Endothelial cell of umbilical vein (primary cell): Measurements from ENCODE around the gene AUTS2. TPM values are rescaled to one million over a fixed set of nuclear protein-coding genes. Genes with fewer than 3 reads are reported as not detected.

Experiments
- BruUV-seq: library from RNA; stranded (reverse); fragments of 400-500 nt; replicated peaks from 2 replicates; lab custom pipeline; 2021; lab: Mats Ljungman, UMichigan
- CTCF ChIA-PET: fragments of 300-600, 350-600 bp; sonication (Branson Sonifier 250); formaldehyde crosslinking; loops from one replicate; lab custom pipeline; 2021; ENCODE audit warnings: antibody characterized with exemption, inconsistent platforms; lab: Charles Lee
- POLR2A ChIA-PET: fragments of 300-600, 350-600 bp; sonication (Branson Sonifier 250); formaldehyde crosslinking; loops from one replicate; lab custom pipeline; 2021; ENCODE audit warnings: antibody characterized with exemption, inconsistent platforms; lab: Charles Lee
- DNase-seq: peaks from one replicate; pipeline ENCODE4 v3.0.0-alpha.2; 2011; ENCODE audit warnings: low read depth, low spot score
- FAIRE-seq: peaks from 2 replicates; lab custom pipeline; 2011; peaks lifted over from hg19 to GRCh38; lab: Jason Lieb, UNC
- H2AFZ ChIP-seq: 2 replicates; pipeline ENCODE4 v1.6.0; 2012; ENCODE audit warnings: low read depth, low read length, control low read depth, inconsistent platforms
- H3K27ac ChIP-seq: 2 replicates; pipeline ENCODE4 v1.5.1; 2011; ENCODE audit warnings: low read depth, mild to moderate bottlenecking, control low read depth, low read length, moderate library complexity; ENCODE audit not compliant: insufficient read depth
- H3K27me3 ChIP-seq, 2 experiments: 2 replicates each; pipeline versions ENCODE4 v1.6.0 to v1.6.1; 2011; ENCODE audit warnings: low read length in 2 of 2, mixed read lengths in 1 of 2; ENCODE audit not compliant: control insufficient read depth in 2 of 2, insufficient read depth in 2 of 2
- H3K36me3 ChIP-seq, 2 experiments: 2 replicates in 1 of 2; 3 replicates in 1 of 2; pipeline ENCODE4 v1.5.1; 2011; ENCODE audit warnings: low read length in 2 of 2, mild to moderate bottlenecking in 1 of 2, moderate library complexity in 1 of 2; ENCODE audit not compliant: control insufficient read depth in 2 of 2, insufficient read depth in 2 of 2; ENCODE audit errors: extremely low read depth in 1 of 2
- H3K4me1 ChIP-seq: 3 replicates; pipeline ENCODE4 v1.5.1; 2011; ENCODE audit warnings: mild to moderate bottlenecking, low read length; ENCODE audit not compliant: control insufficient read depth, insufficient read depth; ENCODE audit errors: extremely low read depth
- H3K4me2 ChIP-seq: 2 replicates; pipeline ENCODE4 v1.6.1; 2011; ENCODE audit warnings: low read length, control low read depth, mixed read lengths; ENCODE audit not compliant: insufficient read depth
- H3K4me3 ChIP-seq, 3 experiments: fragments of 200-600 bp in 1 of 3; sonication (generic), shearing (Covaris generic) in 1 of 3; replicated peaks in 1 of 3; 2 replicates each; pipeline ENCODE4 v1.5.1; 2011 to 2016; ENCODE audit warnings: control low read depth in 3 of 3, low read length in 3 of 3, mild to moderate bottlenecking in 2 of 3, inconsistent platforms in 1 of 3, low read depth in 1 of 3, moderate library complexity in 1 of 3; ENCODE audit not compliant: insufficient read depth in 1 of 3
- H3K79me2 ChIP-seq: 2 replicates; pipeline ENCODE4 v1.6.0; 2012; ENCODE audit warnings: low read length, inconsistent platforms; ENCODE audit not compliant: control insufficient read depth, insufficient read depth
- H3K9ac ChIP-seq: replicated peaks from 2 replicates; pipeline ENCODE3; 2011; ENCODE audit warnings: low read length, control low read depth; ENCODE audit not compliant: insufficient read depth; ENCODE audit errors: extremely low read depth
- H3K9me1 ChIP-seq: replicated peaks from 3 replicates; pipeline ENCODE4 v1.6.0; 2011; ENCODE audit warnings: mild to moderate bottlenecking, low read length; ENCODE audit not compliant: control insufficient read depth, insufficient read depth; ENCODE audit errors: extremely low read depth
- H3K9me3 ChIP-seq: replicated peaks from 2 replicates; pipeline ENCODE4 v1.5.1; 2012; ENCODE audit warnings: low read length, inconsistent platforms; ENCODE audit not compliant: control insufficient read depth, insufficient read depth
- H4K20me1 ChIP-seq: replicated peaks from 2 replicates; pipeline ENCODE3; 2011; ENCODE audit warnings: mild to moderate bottlenecking, low read length; ENCODE audit not compliant: control insufficient read depth, insufficient read depth; ENCODE audit errors: extremely low read depth
- EZH2 ChIP-seq: IDR thresholded peaks from 2 replicates; pipeline ENCODE4 v1.6.1; 2012; ENCODE audit warnings: borderline replicate concordance, low read depth, mild to moderate bottlenecking, moderate library complexity, low read length, inconsistent platforms; ENCODE audit not compliant: severe bottlenecking
- FOS ChIP-seq: IDR thresholded peaks from 2 replicates; pipeline ENCODE4 v1.6.1; 2011; ENCODE audit warnings: mild to moderate bottlenecking, low read length, moderate library complexity, borderline replicate concordance; ENCODE audit not compliant: insufficient read depth
- GATA2 ChIP-seq: IDR thresholded peaks from 2 replicates; pipeline ENCODE4 v1.7.0; 2011; ENCODE audit warnings: low read depth, mild to moderate bottlenecking, moderate library complexity, mixed read lengths, low read length; ENCODE audit not compliant: insufficient read length, insufficient read depth
- JUN ChIP-seq: IDR thresholded peaks from 2 replicates; pipeline ENCODE4 v1.6.1; 2011; ENCODE audit warnings: borderline replicate concordance, low read depth; ENCODE audit not compliant: insufficient read length, insufficient read depth
- MYC ChIP-seq: IDR thresholded peaks from one replicate; pipeline ENCODE4 v1.6.1; 2011; ENCODE audit warnings: mild to moderate bottlenecking, low read depth, low read length
- POLR2AphosphoS5 ChIP-seq: IDR thresholded peaks from 2 replicates; pipeline ENCODE4 v1.6.1; 2012; ENCODE audit warnings: low read depth, mild to moderate bottlenecking, control low read depth, low read length, moderate library complexity; ENCODE audit not compliant: insufficient read depth
- dilution Hi-C: fragments of 300-500 bp; cut with MboI; formaldehyde crosslinking; loops from one replicate; pipeline ENCODE4 v1.15.0; 2019; ENCODE audit warnings: low sequenced_read_pairs; ENCODE audit not compliant: extremely low pct_ligation_motif_present
- intact Hi-C: fragments of 100-400 bp; cut with micrococcal nuclease; formaldehyde crosslinking; loops from one replicate; pipeline ENCODE4 v1.10.0; 2022
- polyA plus RNA-seq, 4 experiments: library from polyadenylated mRNA; depleted of rRNA in 3 of 4; stranded (reverse) in 3 of 4; unstranded in 1 of 4; fragments of >200 nt; gene quantifications; 2 replicates each; pipeline versions ENCODE4 v1.2.1 to v1.2.3, GENCODE V29; 2011 to 2012; ENCODE audit warnings: missing spikeins in 1 of 4
- total RNA-seq: library from RNA; stranded (reverse); gene quantifications from 2 replicates; pipeline ENCODE4 v1.2.3, GENCODE V29; 2021

AUTS2 gene
- total and polyA plus RNA-seq, 2 donors (not counting 3 experiments of a cell fraction or from before 2014, with no cell fraction given): 0.59 to 8.0 TPM

GRCh38 chr7:69749372-69749979 lies 151.2 kb downstream of the AUTS2 start:
- BruUV-seq: no TSS peak
- no peak for TF ChIP-seq JUN
- no peak for TF ChIP-seq POLR2AphosphoS5
- no peak for TF ChIP-seq EZH2
- no peak for TF ChIP-seq MYC
- dilution Hi-C loops: no loop called here
- no peak overlapping the region for H3K9ac ChIP-seq
- no peaks in the 10 kb centered on the region for H3K9me1 ChIP-seq
- no peak overlapping the region for H2AFZ ChIP-seq
- H3K79me2 ChIP-seq: no peaks in the 10 kb centered on the region
- CTCF ChIA-PET: no interaction called here
- no peak overlapping the region for H3K27ac ChIP-seq
- FAIRE-seq (no peak), DNase-seq (no peak)
- intact Hi-C loops: no loop called here
- H3K36me3 ChIP-seq: no peaks in the 10 kb centered on the region
- POLR2A ChIA-PET: no interaction called here
- no peak overlapping the region for H3K4me3 ChIP-seq
- H3K4me1 ChIP-seq: no peaks in the 10 kb centered on the region
- no peaks in the 10 kb centered on the region for H4K20me1 ChIP-seq
- no peaks in the 10 kb centered on the region for H3K9me3 ChIP-seq
- H3K27me3 ChIP-seq: no peaks in the 10 kb centered on the region
- H3K4me2 ChIP-seq: no peak overlapping the region

GRCh38 chr7:69749994-69750393 lies 151.7 kb downstream of the AUTS2 start:
- FAIRE-seq (no peak), DNase-seq (no peak)
- Histone ChIP-seq H3K36me3 (no peaks in the 10 kb centered on the region), H3K9me1 (no peaks in the 10 kb centered on the region), H4K20me1 (no peaks in the 10 kb centered on the region), H3K9me3 (no peaks in the 10 kb centered on the region), H3K9ac (no peak overlapping the region), H3K27ac (no peak overlapping the region), H2AFZ (no peak overlapping the region), H3K4me2 (no peak overlapping the region), H3K79me2 (no peaks in the 10 kb centered on the region), H3K4me1 (no peaks in the 10 kb centered on the region), H3K4me3 (no peak overlapping the region), H3K27me3 (no peaks in the 10 kb centered on the region)
- no TSS peak for BruUV-seq
- TF ChIP-seq GATA2 (no peak), FOS (no peak)
- POLR2A ChIA-PET: no interaction called here
- intact Hi-C loops (no loop called here), dilution Hi-C loops (no loop called here)
- CTCF ChIA-PET: no interaction called here
